ENCODE results near the gene PPIL3. TPM values are rescaled to one million over a fixed set of nuclear protein-coding genes. Genes with fewer than 3 reads are reported as not detected.
"Not testable (repeated sequence)": the region's sequence is repeated elsewhere in the genome, so short reads cannot be mapped to it uniquely, and the experiment has no call there.

PPIL3 gene
- total RNA-seq, 3 donors from 2014 or later (not counting 1 experiment from before 2014, with no cell fraction given), result 30.0 to 39.9 (median 33.3) TPM

DNA sequence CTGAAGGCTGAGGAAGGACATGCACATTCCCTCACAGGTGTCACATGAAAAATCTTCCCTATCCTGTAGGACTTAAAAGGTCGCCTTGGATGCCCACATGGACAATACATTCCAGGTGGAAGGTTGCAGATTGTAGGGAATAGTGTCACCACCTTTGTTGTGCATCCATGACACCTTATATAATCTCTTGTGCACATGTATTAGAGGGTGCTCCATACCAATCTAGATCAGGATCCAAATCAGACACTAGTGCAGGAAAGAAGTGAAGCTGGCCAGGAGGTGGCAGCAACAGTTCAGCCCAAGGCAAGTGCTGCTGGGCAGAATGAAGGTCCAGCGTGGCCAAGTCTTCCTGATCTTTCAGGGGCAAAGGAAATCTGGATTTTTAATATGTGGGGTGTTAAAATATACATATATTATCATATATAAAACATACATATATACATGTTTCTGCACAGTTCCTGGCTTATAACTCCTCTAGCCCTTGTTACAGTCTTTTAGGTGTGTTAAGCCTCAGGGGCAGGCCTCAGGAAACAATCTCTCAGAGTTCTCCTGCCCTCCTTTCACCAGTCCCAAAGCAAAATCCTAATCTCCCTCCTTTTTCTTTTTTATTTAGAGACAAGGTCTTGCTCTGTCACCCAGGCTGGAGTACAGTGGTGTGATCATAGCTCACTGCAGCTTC, 16.9 kb upstream of the PPIL3 start:
- no peak overlapping the region for H3K4me3 Mint-ChIP-seq
- DNase-seq (peak; percentile 29 to 66), ATAC-seq (peak in 2 of 3 donors; percentile 37 to 45)
- Histone ChIP-seq H3K4me1 (ENCODE audit: control insufficient read depth, insufficient read depth, low read length) (no peaks in the 10 kb centered on the region), H3K27ac (ENCODE audit: low read length) (no peak overlapping the region), H3K36me3 (ENCODE audit: control insufficient read depth, insufficient read depth, low read length) (peaks cover 32% of the 10 kb centered on the region), H3K4me3 (ENCODE audit: low read length) (no peak overlapping the region), H3K27me3 (ENCODE audit: control insufficient read depth, insufficient read depth, low read length) (no peaks in the 10 kb centered on the region), H3K9me3 (ENCODE audit: control insufficient read depth, insufficient read depth, low read length) (no peaks in the 10 kb centered on the region)
- no peaks in the 10 kb centered on the region for H3K9me3 Mint-ChIP-seq
- H3K27me3 Mint-ChIP-seq (ENCODE audit: low read depth in 2 of 2), result no peaks in the 10 kb centered on the region
- H3K4me1 Mint-ChIP-seq, result peaks cover 6 to 8% of the 10 kb centered on the region in 2 donors
- no peaks in the 10 kb centered on the region for H3K36me3 Mint-ChIP-seq
- H3K27ac Mint-ChIP-seq, result no peak overlapping the region
- WGBS (ENCODE audit: insufficient coverage), result no CpG with 5 or more reads among the region's 2 CpGs
- intact Hi-C loops (cut with micrococcal nuclease), result loop anchor here (1.0 kb wide), 2 partner anchors 164 to 272 kb away; no protein-coding TSS in a partner anchor
- TF ChIP-seq, protein P1, sequence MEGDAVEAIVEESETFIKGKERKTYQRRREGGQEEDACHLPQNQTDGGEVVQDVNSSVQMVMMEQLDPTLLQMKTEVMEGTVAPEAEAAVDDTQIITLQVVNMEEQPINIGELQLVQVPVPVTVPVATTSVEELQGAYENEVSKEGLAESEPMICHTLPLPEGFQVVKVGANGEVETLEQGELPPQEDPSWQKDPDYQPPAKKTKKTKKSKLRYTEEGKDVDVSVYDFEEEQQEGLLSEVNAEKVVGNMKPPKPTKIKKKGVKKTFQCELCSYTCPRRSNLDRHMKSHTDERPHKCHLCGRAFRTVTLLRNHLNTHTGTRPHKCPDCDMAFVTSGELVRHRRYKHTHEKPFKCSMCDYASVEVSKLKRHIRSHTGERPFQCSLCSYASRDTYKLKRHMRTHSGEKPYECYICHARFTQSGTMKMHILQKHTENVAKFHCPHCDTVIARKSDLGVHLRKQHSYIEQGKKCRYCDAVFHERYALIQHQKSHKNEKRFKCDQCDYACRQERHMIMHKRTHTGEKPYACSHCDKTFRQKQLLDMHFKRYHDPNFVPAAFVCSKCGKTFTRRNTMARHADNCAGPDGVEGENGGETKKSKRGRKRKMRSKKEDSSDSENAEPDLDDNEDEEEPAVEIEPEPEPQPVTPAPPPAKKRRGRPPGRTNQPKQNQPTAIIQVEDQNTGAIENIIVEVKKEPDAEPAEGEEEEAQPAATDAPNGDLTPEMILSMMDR (IDR thresholded peaks at IDR 0.05), result peak; percentile 49

DNA sequence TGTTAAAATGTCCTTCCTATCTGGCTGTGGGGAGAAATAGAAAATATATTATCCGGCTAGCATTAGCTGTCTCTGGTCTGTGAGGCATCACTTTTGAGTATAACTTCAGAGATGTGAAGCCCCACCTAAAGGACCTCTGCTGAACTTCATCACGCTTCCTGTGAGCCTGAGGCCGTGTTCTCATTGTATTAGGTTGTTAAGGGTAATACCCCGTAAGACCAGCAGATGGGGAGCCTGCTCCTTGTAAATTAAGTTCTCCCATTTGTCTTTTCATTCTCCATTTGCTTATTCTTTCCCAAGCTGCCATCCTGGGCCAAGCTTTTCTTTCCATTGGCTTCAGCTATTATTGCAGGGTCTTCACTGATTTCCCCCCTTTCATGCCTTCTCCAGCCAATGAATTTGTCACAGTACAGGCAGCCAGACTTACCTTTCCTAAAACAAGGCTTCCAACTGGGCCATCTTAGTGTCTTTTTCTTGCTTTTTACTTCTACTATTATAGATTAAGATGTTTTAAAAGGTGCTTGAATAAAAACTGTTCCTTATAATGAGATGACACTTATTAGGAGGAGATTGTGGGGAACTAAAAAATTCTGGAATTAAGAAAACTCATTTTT, 12.7 kb upstream of the PPIL3 start:
- ATAC-seq, result peak; percentile 100
- H3K4me3 Mint-ChIP-seq, result no peak overlapping the region
- Histone ChIP-seq H3K27me3 (ENCODE audit: control insufficient read depth, insufficient read depth, low read length) (no peaks in the 10 kb centered on the region), H3K9me3 (ENCODE audit: control insufficient read depth, insufficient read depth, low read length) (no peaks in the 10 kb centered on the region), H3K36me3 (ENCODE audit: control insufficient read depth, insufficient read depth, low read length) (peaks cover 51% of the 10 kb centered on the region), H3K4me1 (ENCODE audit: control insufficient read depth, insufficient read depth, low read length) (no peaks in the 10 kb centered on the region), H3K4me3 (ENCODE audit: low read length) (no peak overlapping the region), H3K27ac (ENCODE audit: low read length) (peak overlapping the region; percentile 34)
- WGBS (ENCODE audit: insufficient coverage), result 0% methylated on average over 4 of the region's 4 CpGs
- peaks cover 6 to 8% of the 10 kb centered on the region in 2 donors for H3K4me1 Mint-ChIP-seq
- DNase-seq, result peak; percentile 55 to 91
- peak overlapping the region; percentile 63 for H3K27ac Mint-ChIP-seq
- TF ChIP-seq, protein P1 (IDR thresholded peaks at IDR 0.05), result peak; percentile 87
- no peaks in the 10 kb centered on the region for H3K9me3 Mint-ChIP-seq
- H3K36me3 Mint-ChIP-seq, result peaks cover 15% of the 10 kb centered on the region
- intact Hi-C loops (cut with micrococcal nuclease), result loop anchor here (1.0 to 2.0 kb wide), 6 partner anchors 168 to 331 kb away; no protein-coding TSS in a partner anchor
- no peaks in the 10 kb centered on the region for H3K27me3 Mint-ChIP-seq (ENCODE audit: low read depth in 2 of 2)

DNA sequence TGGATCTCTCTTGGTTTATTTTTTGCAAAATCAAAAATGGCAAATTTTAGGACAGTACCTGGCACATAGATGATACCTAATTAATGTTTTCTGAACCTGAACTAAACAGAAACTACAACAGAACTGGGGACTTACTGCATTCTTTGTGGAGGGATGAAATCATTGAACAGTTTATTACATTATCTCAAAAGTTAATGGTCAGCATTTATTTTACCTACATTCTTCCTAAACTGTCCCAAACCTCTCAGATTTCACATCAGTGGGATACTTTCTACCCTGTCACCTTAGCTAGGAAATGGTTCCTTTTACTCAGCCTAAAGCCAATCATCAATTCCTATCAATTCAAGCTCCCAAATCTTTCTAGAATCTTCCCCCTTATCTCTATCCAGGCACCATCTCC, 10.6 kb upstream of the PPIL3 start:
- peaks cover 68% of the 10 kb centered on the region for H3K36me3 ChIP-seq (ENCODE audit: control insufficient read depth, insufficient read depth, low read length)
- H3K27ac Mint-ChIP-seq, result peak overlapping the region in 1 of 2 donors; percentile 4

DNA sequence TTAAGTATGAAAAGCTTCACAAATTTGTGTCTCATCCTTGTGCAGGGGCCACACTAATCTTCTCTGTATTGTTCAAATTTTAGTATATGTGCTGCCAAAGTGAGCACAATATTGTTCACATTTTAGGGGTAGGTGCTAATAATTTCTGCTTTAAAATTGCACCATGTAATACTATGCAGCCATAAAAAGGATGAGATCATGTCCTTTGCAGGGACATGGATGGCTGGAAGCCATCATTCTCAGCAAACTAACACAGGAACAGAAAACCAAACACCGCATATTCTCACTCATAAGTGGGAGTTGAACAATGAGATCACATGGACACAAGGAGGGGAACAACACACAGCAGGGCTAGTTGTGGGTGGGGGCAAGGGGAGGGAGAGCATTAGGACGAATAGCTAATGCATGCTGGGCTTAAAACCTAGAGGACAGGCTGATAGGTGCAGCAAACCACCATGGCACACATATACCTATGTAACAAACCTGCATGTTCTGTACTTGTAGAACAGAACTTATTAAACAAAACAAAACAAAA, 7.1 kb downstream of the PPIL3 start:
- H3K27ac Mint-ChIP-seq, H3K9me3 Mint-ChIP-seq: not testable (repeated sequence)

More for the DNA sequence above, 10.6 kb upstream of the PPIL3 start:
- Histone ChIP-seq H3K4me3 (ENCODE audit: low read length) (no peak overlapping the region), H3K9me3 (ENCODE audit: control insufficient read depth, insufficient read depth, low read length) (no peaks in the 10 kb centered on the region), H3K27ac (ENCODE audit: low read length) (no peak overlapping the region), H3K4me1 (ENCODE audit: control insufficient read depth, insufficient read depth, low read length) (no peaks in the 10 kb centered on the region), H3K27me3 (ENCODE audit: control insufficient read depth, insufficient read depth, low read length) (no peaks in the 10 kb centered on the region)
- H3K36me3 Mint-ChIP-seq, result peaks cover 31% of the 10 kb centered on the region
- DNase-seq, result no peak
- intact Hi-C loops (cut with micrococcal nuclease), result no loop called here
- no peaks in the 10 kb centered on the region for H3K9me3 Mint-ChIP-seq
- H3K27me3 Mint-ChIP-seq (ENCODE audit: low read depth in 2 of 2), result no peaks in the 10 kb centered on the region
- peaks cover 6 to 8% of the 10 kb centered on the region in 2 donors for H3K4me1 Mint-ChIP-seq
- TF ChIP-seq, protein P1 (IDR thresholded peaks at IDR 0.05), result no peak
- H3K4me3 Mint-ChIP-seq, result no peak overlapping the region
- ATAC-seq, result no peak

More for the DNA sequence above, 7.1 kb downstream of the PPIL3 start:
- H3K4me3 ChIP-seq (ENCODE audit: low read length); H3K36me3 Mint-ChIP-seq; DNase-seq; H3K4me3 Mint-ChIP-seq; H3K4me1 ChIP-seq (ENCODE audit: control insufficient read depth, insufficient read depth, low read length); H3K9me3 ChIP-seq (ENCODE audit: control insufficient read depth, insufficient read depth, low read length); ATAC-seq; H3K27me3 ChIP-seq (ENCODE audit: control insufficient read depth, insufficient read depth, low read length); H3K27ac ChIP-seq (ENCODE audit: low read length); H3K4me1 Mint-ChIP-seq; intact Hi-C loops (cut with micrococcal nuclease); H3K27me3 Mint-ChIP-seq (ENCODE audit: low read depth in 2 of 2): not testable (repeated sequence)
- 100% methylated on average over 1 of the region's 2 CpGs for WGBS (ENCODE audit: insufficient coverage)
- H3K36me3 ChIP-seq (ENCODE audit: control insufficient read depth, insufficient read depth, low read length), result peaks cover 63% of the 10 kb centered on the region
